ENCODE results near the gene ZNHIT2. TPM values are rescaled to one million over a fixed set of nuclear protein-coding genes. Genes with fewer than 3 reads are reported as not detected.
A peak's percentile ranks its signal among the peaks of the same experiment; 100 is the strongest.

Gene ZNHIT2
- total and polyA plus RNA-seq, 2 of the 13 experiments (the other 11 are each of a cell fraction or from before 2014, with no cell fraction given), result 1.1 to 6.5 TPM

- TF ChIP-seq ARNTL (CRISPR knock-in tag; IDR thresholded peaks at IDR 0.05) (0 out of 2 replicates have a peak, but pooled peaks have one; percentile 3), ZNF121 (CRISPR knock-in tag; IDR thresholded peaks at IDR 0.05) (peak; percentile 30; the same call in 1 of the 2 replicates), MXI1 (IDR thresholded peaks at IDR 0.05; ENCODE audit: borderline replicate concordance, low read depth, low read length) (peak; percentile 26; the same call in 1 of the 3 replicates), SMC3 (IDR thresholded peaks at IDR 0.05; ENCODE audit: low read length) (no peak), ATF3 (CRISPR knock-in tag; IDR thresholded peaks at IDR 0.05) (no peak), ZNF790 (CRISPR knock-in tag; IDR thresholded peaks at IDR 0.05; ENCODE audit: borderline replicate concordance) (no peak), TFE3 (CRISPR knock-in tag; IDR thresholded peaks at IDR 0.05) (no peak), KDM4B (CRISPR knock-in tag; IDR thresholded peaks at IDR 0.05) (no peak), STAG1 (CRISPR knock-in tag; IDR thresholded peaks at IDR 0.05) (peak; percentile 44), ZFP36L1 (CRISPR knock-in tag; IDR thresholded peaks at IDR 0.05) (no peak), CC2D1A (CRISPR knock-in tag; IDR thresholded peaks at IDR 0.05) (no peak), DNMT3B (CRISPR knock-in tag; conservative IDR thresholded peaks at IDR 0.05) (no peak), ZBTB46 (CRISPR knock-in tag; IDR thresholded peaks at IDR 0.05; ENCODE audit: borderline replicate concordance) (0 out of 2 replicates have a peak, but pooled peaks have one; percentile 16), GTF3A (CRISPR knock-in tag; conservative IDR thresholded peaks at IDR 0.05) (no peak), ZKSCAN8 (CRISPR knock-in tag; IDR thresholded peaks at IDR 0.05; ENCODE audit: borderline replicate concordance) (0 out of 2 replicates have a peak, but pooled peaks have one; percentile 36), KLF6 (CRISPR knock-in tag; IDR thresholded peaks at IDR 0.05) (0 out of 2 replicates have a peak, but pooled peaks have one; percentile 31), TFDP1 (CRISPR knock-in tag; IDR thresholded peaks at IDR 0.05; ENCODE audit: borderline replicate concordance) (peak; percentile 54; the same call in 1 of the 2 replicates), IRF2 (CRISPR knock-in tag; IDR thresholded peaks at IDR 0.05) (0 out of 2 replicates have a peak, but pooled peaks have one; percentile 25), MBD4 (IDR thresholded peaks at IDR 0.05; ENCODE audit: borderline replicate concordance, low read length) (no peak), ZNF687 (CRISPR knock-in tag; IDR thresholded peaks at IDR 0.05) (peak; percentile 70; the same call in 1 of the 2 replicates), PRMT3 (CRISPR knock-in tag; IDR thresholded peaks at IDR 0.05; ENCODE audit: borderline replicate concordance, low read depth) (no peak)
Observed at GRCh38 chr11:65112546-65113360, 4.7 kb downstream of the ZNHIT2 start (continued).
